ENCODE results near the gene ARMH1.

ARMH1 gene

GRCh38 chr1:44675186-44675585, 672 bp downstream of the ARMH1 start:
- Histone ChIP-seq H2BK5ac (ENCODE audit: low read length) (no peak overlapping the region), H4K5ac (ENCODE audit: low read length) (peak overlapping the region; percentile 84), H3K27ac (ENCODE audit: low read depth, low read length) (no peak overlapping the region), H4K8ac (ENCODE audit: low read depth, low read length) (no peak overlapping the region), H3K4me2 (ENCODE audit: low read length) (peak overlapping the region; percentile 85), H3K79me2 (ENCODE audit: control insufficient read depth, insufficient read depth, low read length) (no peaks in the 10 kb centered on the region), H3K4me3 (ENCODE audit: low read length) (peak overlapping the region; percentile 41), H3K9ac (ENCODE audit: low read length) (peak overlapping the region; percentile 68), H3K23ac (ENCODE audit: low read length) (no peak overlapping the region), H3K79me1 (ENCODE audit: low read length) (no peaks in the 10 kb centered on the region), H2AK5ac (ENCODE audit: low read length) (no peak overlapping the region), H2BK120ac (ENCODE audit: low read depth, low read length) (no peak overlapping the region), H3K4ac (ENCODE audit: low read depth, low read length) (no peak overlapping the region), H3K18ac (ENCODE audit: low read length) (no peak overlapping the region), H2BK15ac (replicated peaks; ENCODE audit: low read depth) (no peak overlapping the region), H3K36me3 (ENCODE audit: control insufficient read depth, insufficient read depth, low read length) (no peaks in the 10 kb centered on the region), H3K56ac (ENCODE audit: low read length) (peak overlapping the region; percentile 82), H3K27me3 (ENCODE audit: insufficient read depth, low read length, poor library complexity) (no peaks in the 10 kb centered on the region), H3K4me1 (ENCODE audit: control insufficient read depth, low read depth, low read length) (peaks cover 4% of the 10 kb centered on the region)
- no CpG with 5 or more reads among the region's 7 CpGs for WGBS (ENCODE audit: extremely low coverage, insufficient coverage, low lambda C conversion rate)
- DNase-seq = no peak

DNA sequence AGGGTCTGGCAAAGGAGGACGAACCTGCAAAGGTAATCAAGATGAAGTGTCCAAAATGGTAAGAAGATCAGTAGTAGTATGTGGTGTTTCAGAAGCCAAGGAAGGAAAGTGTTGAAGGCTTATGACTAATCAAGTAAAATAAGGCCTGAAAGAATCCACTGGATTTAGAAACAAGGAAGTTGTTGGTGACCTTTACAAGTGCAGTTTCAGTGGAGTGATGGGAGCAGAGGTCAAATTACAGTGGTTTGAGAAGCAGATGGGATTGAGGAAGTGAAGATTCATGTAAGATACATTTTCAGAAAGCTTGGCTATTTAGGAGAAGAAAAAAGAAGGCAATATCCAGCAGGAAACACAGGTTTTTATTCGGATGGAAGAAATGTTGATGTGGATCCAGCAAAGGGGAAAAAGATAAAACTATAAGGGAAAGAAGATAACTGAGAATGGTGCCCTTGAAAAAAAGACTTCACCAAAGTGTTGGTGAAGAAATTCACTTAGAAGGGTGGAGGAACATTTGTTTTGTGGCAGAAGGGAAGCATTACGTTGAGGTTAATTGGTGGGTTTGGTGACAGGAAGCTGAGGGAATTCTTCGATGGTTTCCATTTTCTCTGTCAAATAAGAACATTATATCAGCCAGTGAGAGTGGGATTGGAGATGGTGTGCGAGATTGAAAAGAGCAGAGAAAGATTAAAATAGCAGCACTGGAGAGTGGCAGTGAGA, 2.1 kb downstream of the ARMH1 start:
- H3K23ac ChIP-seq (ENCODE audit: low read length) = no peak overlapping the region
- no peak overlapping the region for H2BK15ac ChIP-seq (replicated peaks; ENCODE audit: low read depth)
- peaks cover 4% of the 10 kb centered on the region for H3K4me1 ChIP-seq (ENCODE audit: control insufficient read depth, low read depth, low read length)
- no peaks in the 10 kb centered on the region for H3K79me2 ChIP-seq (ENCODE audit: control insufficient read depth, insufficient read depth, low read length)
- H2AK5ac ChIP-seq (ENCODE audit: low read length) = no peak overlapping the region
- no peaks in the 10 kb centered on the region for H3K79me1 ChIP-seq (ENCODE audit: low read length)
- H3K18ac ChIP-seq (ENCODE audit: low read length) = no peak overlapping the region
- no peak overlapping the region for H2BK120ac ChIP-seq (ENCODE audit: low read depth, low read length)
- H3K4me3 ChIP-seq (ENCODE audit: low read length) = no peak overlapping the region
- no peak overlapping the region for H3K9ac ChIP-seq (ENCODE audit: low read length)
- DNase-seq = no peak
- no peaks in the 10 kb centered on the region for H3K36me3 ChIP-seq (ENCODE audit: control insufficient read depth, insufficient read depth, low read length)
- H4K5ac ChIP-seq (ENCODE audit: low read length) = no peak overlapping the region
- no peak overlapping the region for H3K56ac ChIP-seq (ENCODE audit: low read length)
- no peak overlapping the region for H3K4me2 ChIP-seq (ENCODE audit: low read length)
- H3K27ac ChIP-seq (ENCODE audit: low read depth, low read length) = no peak overlapping the region
- no CpG with 5 or more reads among the region's 5 CpGs for WGBS (ENCODE audit: extremely low coverage, insufficient coverage, low lambda C conversion rate)
- no peak overlapping the region for H4K8ac ChIP-seq (ENCODE audit: low read depth, low read length)
- H3K27me3 ChIP-seq (ENCODE audit: insufficient read depth, low read length, poor library complexity) = no peaks in the 10 kb centered on the region
- no peak overlapping the region for H3K4ac ChIP-seq (ENCODE audit: low read depth, low read length)
- H2BK5ac ChIP-seq (ENCODE audit: low read length) = no peak overlapping the region

GRCh38 chr1:44677201-44677766, 2.8 kb downstream of the ARMH1 start:
- DNase-seq = peak; percentile 57
- no peak overlapping the region for H3K27ac ChIP-seq (ENCODE audit: low read depth, low read length)
- no peak overlapping the region for H3K18ac ChIP-seq (ENCODE audit: low read length)
- H3K4ac ChIP-seq (ENCODE audit: low read depth, low read length) = no peak overlapping the region
- no peak overlapping the region for H3K23ac ChIP-seq (ENCODE audit: low read length)
- H3K56ac ChIP-seq (ENCODE audit: low read length) = no peak overlapping the region
- H3K79me2 ChIP-seq (ENCODE audit: control insufficient read depth, insufficient read depth, low read length) = no peaks in the 10 kb centered on the region
- no peak overlapping the region for H2BK5ac ChIP-seq (ENCODE audit: low read length)
- H4K5ac ChIP-seq (ENCODE audit: low read length) = no peak overlapping the region
- no peak overlapping the region for H3K4me3 ChIP-seq (ENCODE audit: low read length)
- no peaks in the 10 kb centered on the region for H3K79me1 ChIP-seq (ENCODE audit: low read length)
- no peak overlapping the region for H3K9ac ChIP-seq (ENCODE audit: low read length)
- no peak overlapping the region for H4K8ac ChIP-seq (ENCODE audit: low read depth, low read length)
- no peak overlapping the region for H2BK15ac ChIP-seq (replicated peaks; ENCODE audit: low read depth)
- H2AK5ac ChIP-seq (ENCODE audit: low read length) = no peak overlapping the region
- no peaks in the 10 kb centered on the region for H3K27me3 ChIP-seq (ENCODE audit: insufficient read depth, low read length, poor library complexity)
- peaks cover 8% of the 10 kb centered on the region for H3K4me1 ChIP-seq (ENCODE audit: control insufficient read depth, low read depth, low read length)
- H2BK120ac ChIP-seq (ENCODE audit: low read depth, low read length) = no peak overlapping the region
- no peaks in the 10 kb centered on the region for H3K36me3 ChIP-seq (ENCODE audit: control insufficient read depth, insufficient read depth, low read length)
- no peak overlapping the region for H3K4me2 ChIP-seq (ENCODE audit: low read length)
- WGBS (ENCODE audit: extremely low coverage, insufficient coverage, low lambda C conversion rate) = no CpG with 5 or more reads among the region's 6 CpGs

GRCh38 chr1:44678120-44678519, 3.6 kb downstream of the ARMH1 start:
- Histone ChIP-seq H3K4me2 (ENCODE audit: low read length) (no peak overlapping the region), H3K79me1 (ENCODE audit: low read length) (no peaks in the 10 kb centered on the region), H3K36me3 (ENCODE audit: control insufficient read depth, insufficient read depth, low read length) (no peaks in the 10 kb centered on the region), H4K8ac (ENCODE audit: low read depth, low read length) (no peak overlapping the region), H3K27ac (ENCODE audit: low read depth, low read length) (no peak overlapping the region), H2AK5ac (ENCODE audit: low read length) (no peak overlapping the region), H4K5ac (ENCODE audit: low read length) (no peak overlapping the region), H3K18ac (ENCODE audit: low read length) (no peak overlapping the region), H3K79me2 (ENCODE audit: control insufficient read depth, insufficient read depth, low read length) (no peaks in the 10 kb centered on the region), H2BK120ac (ENCODE audit: low read depth, low read length) (no peak overlapping the region), H2BK5ac (ENCODE audit: low read length) (no peak overlapping the region), H2BK15ac (replicated peaks; ENCODE audit: low read depth) (no peak overlapping the region), H3K9ac (ENCODE audit: low read length) (no peak overlapping the region), H3K4me1 (ENCODE audit: control insufficient read depth, low read depth, low read length) (peaks cover 8% of the 10 kb centered on the region), H3K56ac (ENCODE audit: low read length) (no peak overlapping the region), H3K4ac (ENCODE audit: low read depth, low read length) (no peak overlapping the region), H3K27me3 (ENCODE audit: insufficient read depth, low read length, poor library complexity) (no peaks in the 10 kb centered on the region), H3K4me3 (ENCODE audit: low read length) (no peak overlapping the region), H3K23ac (ENCODE audit: low read length) (no peak overlapping the region)
- DNase-seq = no peak
- WGBS (ENCODE audit: extremely low coverage, insufficient coverage, low lambda C conversion rate) = no CpG with 5 or more reads among the region's 2 CpGs

DNA sequence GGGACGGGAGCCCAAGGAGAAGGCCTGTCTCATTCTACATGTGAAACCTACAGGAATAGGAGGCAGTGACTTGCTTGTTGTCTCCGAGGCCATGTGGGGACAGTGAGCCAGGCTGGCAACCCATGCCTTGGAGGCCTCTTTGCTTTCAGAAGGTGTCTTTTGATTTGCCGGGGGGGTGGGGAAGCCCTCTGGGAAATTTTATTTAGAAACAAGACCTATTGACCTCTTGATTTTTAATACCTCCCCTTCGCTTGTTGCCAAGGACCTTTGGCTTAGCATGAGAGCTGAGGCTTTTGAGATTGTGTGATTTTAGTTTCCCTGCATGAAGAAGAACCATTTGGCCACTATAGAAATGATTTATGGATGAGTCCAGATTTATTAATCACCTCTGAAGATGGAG, 4.1 kb downstream of the ARMH1 start:
- no peak for DNase-seq
- no peak overlapping the region for H4K8ac ChIP-seq (ENCODE audit: low read depth, low read length)
- H3K4me3 ChIP-seq (ENCODE audit: low read length) = no peak overlapping the region
- no peak overlapping the region for H3K9ac ChIP-seq (ENCODE audit: low read length)
- no peak overlapping the region for H3K56ac ChIP-seq (ENCODE audit: low read length)
- no peak overlapping the region for H2AK5ac ChIP-seq (ENCODE audit: low read length)
- no CpG with 5 or more reads among the region's 4 CpGs for WGBS (ENCODE audit: extremely low coverage, insufficient coverage, low lambda C conversion rate)
- no peak overlapping the region for H3K23ac ChIP-seq (ENCODE audit: low read length)
- H3K36me3 ChIP-seq (ENCODE audit: control insufficient read depth, insufficient read depth, low read length) = no peaks in the 10 kb centered on the region
- H3K18ac ChIP-seq (ENCODE audit: low read length) = no peak overlapping the region
- no peaks in the 10 kb centered on the region for H3K27me3 ChIP-seq (ENCODE audit: insufficient read depth, low read length, poor library complexity)
- no peak overlapping the region for H2BK15ac ChIP-seq (replicated peaks; ENCODE audit: low read depth)
- H2BK5ac ChIP-seq (ENCODE audit: low read length) = no peak overlapping the region
- H3K79me1 ChIP-seq (ENCODE audit: low read length) = no peaks in the 10 kb centered on the region
- H3K27ac ChIP-seq (ENCODE audit: low read depth, low read length) = no peak overlapping the region
- H3K79me2 ChIP-seq (ENCODE audit: control insufficient read depth, insufficient read depth, low read length) = no peaks in the 10 kb centered on the region
- no peak overlapping the region for H4K5ac ChIP-seq (ENCODE audit: low read length)
- no peak overlapping the region for H3K4ac ChIP-seq (ENCODE audit: low read depth, low read length)
- H3K4me1 ChIP-seq (ENCODE audit: control insufficient read depth, low read depth, low read length) = peaks cover 8% of the 10 kb centered on the region
- no peak overlapping the region for H2BK120ac ChIP-seq (ENCODE audit: low read depth, low read length)
- H3K4me2 ChIP-seq (ENCODE audit: low read length) = no peak overlapping the region

DNA sequence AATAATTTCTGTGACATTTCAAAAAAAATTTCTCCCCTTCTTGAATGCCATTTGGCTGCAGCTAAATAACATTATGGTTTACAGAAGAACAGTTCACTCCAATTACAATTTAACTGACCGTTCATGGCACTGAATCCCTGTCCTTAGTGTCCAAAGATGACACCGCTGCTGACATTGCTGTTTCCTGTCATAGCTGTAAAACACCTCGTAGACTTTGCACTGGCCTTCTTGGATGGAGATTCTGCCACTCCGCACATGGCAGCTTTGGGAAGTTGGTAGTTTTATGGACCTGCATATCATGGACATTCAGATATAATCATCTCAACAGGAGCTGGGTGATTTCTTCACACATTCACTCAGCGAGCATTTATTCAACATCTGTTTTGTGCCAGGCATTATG, 5.0 kb downstream of the ARMH1 start:
- no peak overlapping the region for H3K4me2 ChIP-seq (ENCODE audit: low read length)
- H3K18ac ChIP-seq (ENCODE audit: low read length) = no peak overlapping the region
- H3K27me3 ChIP-seq (ENCODE audit: insufficient read depth, low read length, poor library complexity) = no peaks in the 10 kb centered on the region
- peaks cover 8% of the 10 kb centered on the region for H3K4me1 ChIP-seq (ENCODE audit: control insufficient read depth, low read depth, low read length)
- no peaks in the 10 kb centered on the region for H3K79me2 ChIP-seq (ENCODE audit: control insufficient read depth, insufficient read depth, low read length)
- H3K4ac ChIP-seq (ENCODE audit: low read depth, low read length) = no peak overlapping the region
- H3K27ac ChIP-seq (ENCODE audit: low read depth, low read length) = no peak overlapping the region
- H3K23ac ChIP-seq (ENCODE audit: low read length) = no peak overlapping the region
- no peak overlapping the region for H3K4me3 ChIP-seq (ENCODE audit: low read length)
- H2AK5ac ChIP-seq (ENCODE audit: low read length) = no peak overlapping the region
- no peak overlapping the region for H2BK120ac ChIP-seq (ENCODE audit: low read depth, low read length)
- H4K5ac ChIP-seq (ENCODE audit: low read length) = no peak overlapping the region
- no peak for DNase-seq
- no peak overlapping the region for H3K56ac ChIP-seq (ENCODE audit: low read length)
- H2BK5ac ChIP-seq (ENCODE audit: low read length) = no peak overlapping the region
- H4K8ac ChIP-seq (ENCODE audit: low read depth, low read length) = no peak overlapping the region
- no peak overlapping the region for H3K9ac ChIP-seq (ENCODE audit: low read length)
- H3K36me3 ChIP-seq (ENCODE audit: control insufficient read depth, insufficient read depth, low read length) = no peaks in the 10 kb centered on the region
- no CpG with 5 or more reads among the region's 5 CpGs for WGBS (ENCODE audit: extremely low coverage, insufficient coverage, low lambda C conversion rate)
- no peak overlapping the region for H2BK15ac ChIP-seq (replicated peaks; ENCODE audit: low read depth)
- H3K79me1 ChIP-seq (ENCODE audit: low read length) = no peaks in the 10 kb centered on the region
